ENCODE measurements around the gene TTC33. TPM values are rescaled to one million over a fixed set of nuclear protein-coding genes. Genes with fewer than 3 reads are reported as not detected.

Gene TTC33
- total and polyA plus RNA-seq, 2 of the 13 experiments (the other 11 are each of a cell fraction or from before 2014, with no cell fraction given): 4.5 to 20.0 TPM

GRCh38 chr5:40511801-40512200 is 244.0 kb downstream of the TTC33 start (continued):
- TF ChIP-seq, protein P1, sequence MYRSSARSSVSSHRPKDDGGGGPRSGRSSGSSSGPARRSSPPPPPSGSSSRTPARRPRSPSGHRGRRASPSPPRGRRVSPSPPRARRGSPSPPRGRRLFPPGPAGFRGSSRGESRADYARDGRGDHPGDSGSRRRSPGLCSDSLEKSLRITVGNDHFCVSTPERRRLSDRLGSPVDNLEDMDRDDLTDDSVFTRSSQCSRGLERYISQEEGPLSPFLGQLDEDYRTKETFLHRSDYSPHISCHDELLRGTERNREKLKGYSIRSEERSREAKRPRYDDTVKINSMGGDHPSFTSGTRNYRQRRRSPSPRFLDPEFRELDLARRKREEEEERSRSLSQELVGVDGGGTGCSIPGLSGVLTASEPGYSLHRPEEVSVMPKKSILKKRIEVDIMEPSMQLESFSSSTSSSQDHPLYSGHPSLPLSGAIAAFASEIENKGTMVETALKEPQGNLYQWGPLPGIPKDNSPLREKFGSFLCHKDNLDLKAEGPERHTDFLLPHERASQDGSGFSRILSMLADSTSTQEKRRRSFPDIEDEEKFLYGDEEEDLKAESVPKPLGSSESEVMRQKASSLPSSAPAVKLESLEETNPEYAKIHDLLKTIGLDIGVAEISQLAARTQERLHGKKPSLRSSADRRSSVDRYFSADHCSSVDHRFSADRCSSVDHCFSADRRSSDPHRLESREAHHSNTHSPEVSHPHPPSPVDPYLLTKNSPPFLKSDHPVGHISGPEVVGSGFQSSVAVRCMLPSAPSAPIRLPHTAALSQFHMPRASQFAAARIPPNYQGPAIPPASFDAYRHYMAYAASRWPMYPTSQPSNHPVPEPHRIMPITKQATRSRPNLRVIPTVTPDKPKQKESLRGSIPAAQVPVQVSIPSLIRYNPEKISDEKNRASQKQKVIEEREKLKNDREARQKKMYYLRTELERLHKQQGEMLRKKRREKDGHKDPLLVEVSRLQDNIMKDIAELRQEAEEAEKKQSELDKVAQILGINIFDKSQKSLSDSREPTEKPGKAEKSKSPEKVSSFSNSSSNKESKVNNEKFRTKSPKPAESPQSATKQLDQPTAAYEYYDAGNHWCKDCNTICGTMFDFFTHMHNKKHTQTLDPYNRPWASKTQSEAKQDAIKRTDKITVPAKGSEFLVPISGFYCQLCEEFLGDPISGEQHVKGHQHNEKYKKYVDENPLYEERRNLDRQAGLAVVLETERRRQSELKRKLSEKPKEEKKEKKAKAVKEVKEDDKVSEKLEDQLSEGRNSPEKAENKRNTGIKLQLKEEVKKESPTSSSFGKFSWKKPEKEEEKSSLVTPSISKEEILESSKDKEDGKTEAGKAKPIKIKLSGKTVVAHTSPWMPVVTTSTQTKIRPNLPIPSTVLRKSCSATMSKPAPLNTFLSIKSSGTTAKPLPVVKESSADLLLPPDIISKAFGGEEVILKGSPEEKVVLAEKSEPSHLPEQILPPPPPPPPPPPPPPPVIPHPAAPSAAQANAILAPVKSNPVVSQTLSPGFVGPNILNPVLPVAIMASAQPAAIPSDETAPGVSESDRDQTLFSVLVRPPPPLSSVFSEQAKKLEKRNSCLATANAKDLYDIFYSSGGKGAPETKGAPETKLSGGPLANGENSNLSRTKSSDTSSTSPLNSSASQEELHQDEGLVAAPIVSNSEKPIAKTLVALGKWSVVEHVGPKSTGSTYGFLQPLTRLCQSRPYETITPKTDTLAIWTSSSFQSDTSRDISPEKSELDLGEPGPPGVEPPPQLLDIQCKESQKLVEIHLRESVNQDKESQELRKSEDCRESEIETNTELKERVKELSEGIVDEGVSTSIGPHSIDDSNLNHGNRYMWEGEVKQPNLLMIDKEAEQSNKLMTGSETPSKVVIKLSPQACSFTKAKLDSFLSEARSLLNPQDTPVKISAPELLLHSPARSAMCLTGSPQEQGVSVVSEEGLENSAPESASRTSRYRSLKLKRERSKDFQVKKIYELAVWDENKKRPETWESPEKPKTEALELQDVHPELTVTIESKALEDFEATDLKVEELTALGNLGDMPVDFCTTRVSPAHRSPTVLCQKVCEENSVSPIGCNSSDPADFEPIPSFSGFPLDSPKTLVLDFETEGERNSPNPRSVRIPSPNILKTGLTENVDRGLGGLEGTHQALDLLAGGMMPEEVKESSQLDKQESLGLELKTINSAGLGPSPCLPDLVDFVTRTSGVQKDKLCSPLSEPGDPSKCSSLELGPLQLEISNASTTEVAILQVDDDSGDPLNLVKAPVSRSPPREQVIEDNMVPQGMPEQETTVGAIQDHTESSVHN (CRISPR knock-in tag; IDR thresholded peaks at IDR 0.05): no peak
- TF ChIP-seq ZMYM4 (CRISPR knock-in tag; IDR thresholded peaks at IDR 0.05) (no peak), FOXJ3 (CRISPR knock-in tag; IDR thresholded peaks at IDR 0.05; ENCODE audit: borderline replicate concordance) (no peak), TFDP1 (CRISPR knock-in tag; IDR thresholded peaks at IDR 0.05; ENCODE audit: borderline replicate concordance) (no peak), ZNF253 (CRISPR knock-in tag; IDR thresholded peaks at IDR 0.05; ENCODE audit: borderline replicate concordance) (no peak), FOXP1 (IDR thresholded peaks at IDR 0.05) (no peak), FOXP1 (CRISPR knock-in tag; IDR thresholded peaks at IDR 0.05) (no peak), DNMT1 (CRISPR knock-in tag; IDR thresholded peaks at IDR 0.05) (no peak), CC2D1A (CRISPR knock-in tag; IDR thresholded peaks at IDR 0.05) (no peak), ZNF3 (CRISPR knock-in tag; IDR thresholded peaks at IDR 0.05) (no peak), ZNF510 (CRISPR knock-in tag; IDR thresholded peaks at IDR 0.05; ENCODE audit: low read depth) (no peak), NCOA5 (CRISPR knock-in tag; IDR thresholded peaks at IDR 0.05) (no peak)
